HCT116 (cell line): ENCODE measurements around the gene LYPD4. TPM values are rescaled to one million over a fixed set of nuclear protein-coding genes. Genes with fewer than 3 reads are reported as not detected.

Experiments used
- ATAC-seq: fragments of 200-7000 bp; cut with Tn5 transposase; 2 replicates; pipeline ENCODE4 v1.9.1; 2020; ENCODE audit warnings: mild to moderate bottlenecking, moderate library complexity
- BruUV-seq: library from RNA; stranded (reverse); fragments of 400-500 nt; replicated peaks from 2 replicates; lab custom pipeline; 2021; lab: Mats Ljungman, UMichigan
- CTCF ChIA-PET: fragments of 300-600 bp; sonication (Branson Sonifier 250); formaldehyde crosslinking; loops from one replicate; lab custom pipeline; 2021; ENCODE audit warnings: antibody characterized with exemption; lab: Charles Lee
- POLR2A ChIA-PET: fragments of 300-600, 350-600 bp; sonication (Branson Sonifier 250); formaldehyde crosslinking; loops from one replicate; lab custom pipeline; 2021; ENCODE audit warnings: antibody characterized with exemption; lab: Charles Lee
- RAD21 ChIA-PET, 2 experiments: fragments of 300-600 bp; sonication (Branson Sonifier 250); formaldehyde crosslinking; loops; one replicate each; lab custom pipeline; 2023; ENCODE audit warnings: low total read pairs in 2 of 2; ENCODE audit not compliant: uncharacterized antibody in 2 of 2, unreplicated experiment in 2 of 2, low non-redundant PET in 1 of 2; lab: Charles Lee
- DNase-seq: peaks from one replicate; pipeline ENCODE4 v3.0.0-alpha.2; 2010; ENCODE audit warnings: low read depth, low spot score
- H2AFZ ChIP-seq: fragments of 200-600 bp; shearing (Covaris generic), sonication (generic); 2 replicates; pipeline ENCODE4 v1.6.1; 2017; ENCODE audit warnings: low read depth, mixed run types, mixed read lengths, antibody characterized with exemption, low read length; ENCODE audit not compliant: poor library complexity, severe bottlenecking
- H3K27ac ChIP-seq: 2 replicates; pipeline ENCODE4 v1.5.1; 2012; ENCODE audit warnings: low read depth, low read length
- H3K27me3 ChIP-seq: fragments of 200-600 bp; sonication (generic); 2 replicates; pipeline ENCODE4 v1.6.1; 2016; ENCODE audit warnings: mixed run types, low read length, mixed read lengths; ENCODE audit not compliant: insufficient read depth
- H3K36me3 ChIP-seq, 2 experiments: fragments of 200-500 bp in 1 of 2; fragments of 200-600 bp in 1 of 2; sonication (Bioruptor generic) in 1 of 2; sonication (generic) in 1 of 2; 2 replicates each; pipeline versions ENCODE4 v1.5.1 to v1.6.1; 2014 to 2016; ENCODE audit warnings: low read length in 2 of 2, inconsistent platforms in 1 of 2, mixed read lengths in 1 of 2, mixed run types in 1 of 2; ENCODE audit not compliant: insufficient read depth in 2 of 2, control insufficient read depth in 1 of 2
- H3K4me1 ChIP-seq, 2 experiments: fragments of 200-600 bp in 1 of 2; sonication (generic) in 1 of 2; 2 replicates each; pipeline versions ENCODE4 v1.5.1 to v1.6.1; 2012 to 2017; ENCODE audit warnings: low read length in 2 of 2, inconsistent platforms in 1 of 2, mild to moderate bottlenecking in 1 of 2, mixed read lengths in 1 of 2, mixed run types in 1 of 2, moderate library complexity in 1 of 2; ENCODE audit not compliant: insufficient read depth in 2 of 2, control insufficient read depth in 1 of 2
- H3K4me2 ChIP-seq: fragments of 200-600 bp; sonication (generic); 2 replicates; pipeline ENCODE4 v1.6.1; 2017; ENCODE audit warnings: mixed run types, low read length, mixed read lengths
- H3K4me3 ChIP-seq, 2 experiments: fragments of 200-600 bp in 1 of 2; sonication (generic) in 1 of 2; replicated peaks in 1 of 2; 2 replicates each; pipeline ENCODE4 v1.5.1; 2011 to 2016; ENCODE audit warnings: low read length in 2 of 2, control low read depth in 1 of 2, low read depth in 1 of 2, mild to moderate bottlenecking in 1 of 2, mixed read lengths in 1 of 2, mixed run types in 1 of 2
- H3K79me2 ChIP-seq: fragments of 200-600 bp; sonication (generic); 2 replicates; pipeline ENCODE4 v1.6.1; 2017; ENCODE audit warnings: mild to moderate bottlenecking, mixed run types, low read length, moderate library complexity, mixed read lengths; ENCODE audit not compliant: insufficient read depth
- H3K9ac ChIP-seq: fragments of 200-600 bp; sonication (generic); 2 replicates; pipeline ENCODE4 v1.6.1; 2016; ENCODE audit warnings: low read length, mixed read lengths
- H3K9me2 ChIP-seq: fragments of 200-600 bp; sonication (generic), shearing (Covaris generic); 2 replicates; pipeline ENCODE4 v1.6.1; 2017; ENCODE audit warnings: mixed run types, mild to moderate bottlenecking, moderate library complexity; ENCODE audit not compliant: insufficient read depth
- H3K9me3 ChIP-seq, 2 experiments: fragments of 200-500 bp in 1 of 2; fragments of 200-600 bp in 1 of 2; sonication (Bioruptor generic) in 1 of 2; sonication (generic) in 1 of 2; 2 replicates each; pipeline ENCODE4 v1.6.1; 2014 to 2017; ENCODE audit warnings: low read length in 2 of 2, mixed read lengths in 2 of 2, inconsistent platforms in 1 of 2, low read depth in 1 of 2, mild to moderate bottlenecking in 1 of 2, mixed run types in 1 of 2, moderate library complexity in 1 of 2; ENCODE audit not compliant: control insufficient read depth in 1 of 2, insufficient read depth in 1 of 2
- H4K20me1 ChIP-seq: fragments of 200-600 bp; sonication (generic), shearing (Covaris generic); 2 replicates; pipeline ENCODE4 v1.6.1; 2017; ENCODE audit warnings: mixed run types, mild to moderate bottlenecking, moderate library complexity; ENCODE audit not compliant: insufficient read depth
- CEBPB ChIP-seq: IDR thresholded peaks from 2 replicates; pipeline ENCODE4 v1.6.1; 2012; ENCODE audit warnings: low read depth
- EGR1 ChIP-seq: IDR thresholded peaks from 2 replicates; pipeline ENCODE4 v1.6.1; 2012; ENCODE audit warnings: low read depth
- ELF1 ChIP-seq: IDR thresholded peaks from 2 replicates; pipeline ENCODE4 v1.6.1; 2012; ENCODE audit warnings: low read depth, borderline replicate concordance
- EZH2 ChIP-seq: fragments of 200-600 bp; sonication (generic); IDR thresholded peaks from 2 replicates; pipeline ENCODE4 v1.6.1; 2017; ENCODE audit warnings: antibody characterized with exemption, mixed run types
- TCF7L2 ChIP-seq: IDR thresholded peaks from 2 replicates; pipeline ENCODE4 v1.7.0; 2011; ENCODE audit warnings: borderline replicate concordance, inconsistent platforms; ENCODE audit not compliant: insufficient read depth, insufficient read length; ENCODE audit errors: extremely low read depth
- ZFX ChIP-seq: fragments of 450-650 bp; IDR thresholded peaks from 2 replicates; pipeline ENCODE4 v1.6.1; 2017
- intact Hi-C: fragments of 100-400 bp; cut with micrococcal nuclease; formaldehyde crosslinking; loops from 2 replicates; pipeline ENCODE4 v1.10.0; 2022
- total RNA-seq: library from RNA; stranded (reverse); gene quantifications from one replicate; pipeline ENCODE4 v1.2.1, GENCODE V29; 2021; ENCODE audit not compliant: unreplicated experiment
- TF ChIP-seq, protein P1 (sequence below): IDR thresholded peaks from 2 replicates; pipeline ENCODE4 v1.6.1; 2011; ENCODE audit warnings: mild to moderate bottlenecking, low read length, moderate library complexity; ENCODE audit not compliant: insufficient replicate concordance; ENCODE audit errors: extremely low read depth
- TF ChIP-seq, protein P2 (sequence below): IDR thresholded peaks from 2 replicates; pipeline ENCODE4 v1.6.1; 2012; ENCODE audit warnings: low read depth

The LYPD4 gene
- total RNA-seq, 1 experiment from 2014 or later = not detected

DNA sequence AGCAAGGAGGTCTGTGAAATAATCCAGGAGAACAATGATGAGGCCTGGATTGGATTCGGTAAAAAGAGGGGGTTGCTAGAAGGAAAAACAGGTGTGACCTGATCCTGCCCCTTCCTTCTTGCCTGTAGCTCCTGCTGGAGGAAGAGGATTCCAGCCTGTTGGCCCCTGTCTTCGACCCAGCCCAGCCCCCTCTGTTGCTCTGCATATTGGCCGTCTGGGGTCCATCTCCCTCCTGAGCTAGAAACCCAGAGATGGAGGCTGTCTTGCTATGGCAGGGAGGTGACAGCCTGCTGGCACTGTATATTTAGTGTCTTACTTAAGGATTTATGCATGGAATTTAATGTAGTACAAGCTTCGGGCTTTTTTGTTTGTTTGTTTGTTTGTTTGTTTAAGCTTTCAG is 7.0 kb upstream of the LYPD4 start (continued):
- TF ChIP-seq, protein P1, sequence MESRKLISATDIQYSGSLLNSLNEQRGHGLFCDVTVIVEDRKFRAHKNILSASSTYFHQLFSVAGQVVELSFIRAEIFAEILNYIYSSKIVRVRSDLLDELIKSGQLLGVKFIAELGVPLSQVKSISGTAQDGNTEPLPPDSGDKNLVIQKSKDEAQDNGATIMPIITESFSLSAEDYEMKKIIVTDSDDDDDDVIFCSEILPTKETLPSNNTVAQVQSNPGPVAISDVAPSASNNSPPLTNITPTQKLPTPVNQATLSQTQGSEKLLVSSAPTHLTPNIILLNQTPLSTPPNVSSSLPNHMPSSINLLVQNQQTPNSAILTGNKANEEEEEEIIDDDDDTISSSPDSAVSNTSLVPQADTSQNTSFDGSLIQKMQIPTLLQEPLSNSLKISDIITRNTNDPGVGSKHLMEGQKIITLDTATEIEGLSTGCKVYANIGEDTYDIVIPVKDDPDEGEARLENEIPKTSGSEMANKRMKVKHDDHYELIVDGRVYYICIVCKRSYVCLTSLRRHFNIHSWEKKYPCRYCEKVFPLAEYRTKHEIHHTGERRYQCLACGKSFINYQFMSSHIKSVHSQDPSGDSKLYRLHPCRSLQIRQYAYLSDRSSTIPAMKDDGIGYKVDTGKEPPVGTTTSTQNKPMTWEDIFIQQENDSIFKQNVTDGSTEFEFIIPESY = no peak
- no peak for TF ChIP-seq CEBPB
- no peak for TF ChIP-seq ELF1
- no peak for TF ChIP-seq EGR1
- no peak for TF ChIP-seq TCF7L2
- no peak for TF ChIP-seq EZH2

DNA sequence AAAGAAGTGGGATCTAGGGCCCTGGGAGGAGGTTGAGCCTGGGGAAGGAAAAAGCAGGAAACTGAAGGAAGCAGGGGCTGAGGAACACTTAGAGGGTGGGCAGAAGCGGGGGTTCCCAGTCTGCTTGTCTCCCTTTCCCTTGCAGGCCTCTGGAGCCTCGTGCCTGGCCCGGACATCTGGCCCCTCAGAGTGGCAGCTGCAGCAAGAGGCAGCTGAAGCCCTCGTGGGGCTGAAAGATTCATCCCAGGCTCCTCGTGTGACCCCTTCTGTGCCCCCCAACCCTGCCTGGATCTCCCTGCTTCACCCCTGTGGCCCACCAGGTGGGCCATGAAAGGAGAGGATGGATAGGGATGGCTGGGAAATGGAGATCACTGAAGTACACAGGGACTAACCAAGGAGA is 5.9 kb upstream of the LYPD4 start:
- Histone ChIP-seq H3K27ac (no peak overlapping the region), H3K27me3 (peaks cover 39% of the 10 kb centered on the region), H4K20me1 (no peaks in the 10 kb centered on the region), H3K9ac (no peak overlapping the region), H3K36me3 (no peaks in the 10 kb centered on the region), H3K9me3 (no peaks in the 10 kb centered on the region), H3K4me2 (no peak overlapping the region), H3K79me2 (no peaks in the 10 kb centered on the region), H3K4me3 (no peak overlapping the region), H3K4me1 (no peaks in the 10 kb centered on the region), H2AFZ (no peak overlapping the region), H3K9me2 (no peaks in the 10 kb centered on the region)
- DNase-seq (no peak), ATAC-seq (no peak)
- BruUV-seq = no TSS peak
- CTCF ChIA-PET = no interaction called here
- RAD21 ChIA-PET = no interaction called here
- TF ChIP-seq EGR1 (no peak), TCF7L2 (no peak), ZFX (no peak)
- TF ChIP-seq, protein P1 = no peak
- TF ChIP-seq, protein P2, sequence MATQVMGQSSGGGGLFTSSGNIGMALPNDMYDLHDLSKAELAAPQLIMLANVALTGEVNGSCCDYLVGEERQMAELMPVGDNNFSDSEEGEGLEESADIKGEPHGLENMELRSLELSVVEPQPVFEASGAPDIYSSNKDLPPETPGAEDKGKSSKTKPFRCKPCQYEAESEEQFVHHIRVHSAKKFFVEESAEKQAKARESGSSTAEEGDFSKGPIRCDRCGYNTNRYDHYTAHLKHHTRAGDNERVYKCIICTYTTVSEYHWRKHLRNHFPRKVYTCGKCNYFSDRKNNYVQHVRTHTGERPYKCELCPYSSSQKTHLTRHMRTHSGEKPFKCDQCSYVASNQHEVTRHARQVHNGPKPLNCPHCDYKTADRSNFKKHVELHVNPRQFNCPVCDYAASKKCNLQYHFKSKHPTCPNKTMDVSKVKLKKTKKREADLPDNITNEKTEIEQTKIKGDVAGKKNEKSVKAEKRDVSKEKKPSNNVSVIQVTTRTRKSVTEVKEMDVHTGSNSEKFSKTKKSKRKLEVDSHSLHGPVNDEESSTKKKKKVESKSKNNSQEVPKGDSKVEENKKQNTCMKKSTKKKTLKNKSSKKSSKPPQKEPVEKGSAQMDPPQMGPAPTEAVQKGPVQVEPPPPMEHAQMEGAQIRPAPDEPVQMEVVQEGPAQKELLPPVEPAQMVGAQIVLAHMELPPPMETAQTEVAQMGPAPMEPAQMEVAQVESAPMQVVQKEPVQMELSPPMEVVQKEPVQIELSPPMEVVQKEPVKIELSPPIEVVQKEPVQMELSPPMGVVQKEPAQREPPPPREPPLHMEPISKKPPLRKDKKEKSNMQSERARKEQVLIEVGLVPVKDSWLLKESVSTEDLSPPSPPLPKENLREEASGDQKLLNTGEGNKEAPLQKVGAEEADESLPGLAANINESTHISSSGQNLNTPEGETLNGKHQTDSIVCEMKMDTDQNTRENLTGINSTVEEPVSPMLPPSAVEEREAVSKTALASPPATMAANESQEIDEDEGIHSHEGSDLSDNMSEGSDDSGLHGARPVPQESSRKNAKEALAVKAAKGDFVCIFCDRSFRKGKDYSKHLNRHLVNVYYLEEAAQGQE = no peak
- POLR2A ChIA-PET = interaction anchor here (0.9 kb wide), 1 partner anchor 12 kb away, joined by 3 read pairs; no protein-coding TSS in a partner anchor
- intact Hi-C loops = no loop called here
